ENCODE measurements around the gene SMPDL3B. TPM values are rescaled to one million over a fixed set of nuclear protein-coding genes. Genes with fewer than 3 reads are reported as not detected.

Gene SMPDL3B
- total and polyA plus RNA-seq, 2 of the 4 experiments (the other 2 are of a cell fraction), result not detected

DNA sequence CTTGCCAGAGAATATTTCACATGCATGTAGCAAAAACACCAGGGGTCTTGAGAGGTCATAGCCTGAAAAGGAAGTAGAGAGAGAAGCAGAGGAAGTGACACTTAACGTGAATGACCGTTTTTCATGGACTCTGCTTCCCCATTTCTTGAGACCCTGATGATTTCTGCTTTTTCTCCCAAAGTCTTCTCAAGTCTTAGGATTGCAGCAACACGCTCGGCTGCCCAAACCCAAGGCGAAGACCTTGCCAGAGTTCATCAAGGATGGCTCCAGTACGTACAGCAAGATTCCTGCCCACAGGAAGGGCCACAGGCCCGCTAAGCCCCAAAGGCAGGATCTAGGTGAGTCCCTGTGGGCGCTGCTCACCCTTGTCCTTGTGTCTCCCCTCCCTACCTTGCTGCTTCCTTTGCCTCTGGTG is 49.7 kb upstream of the SMPDL3B start:
- Histone ChIP-seq H3K9ac (ENCODE audit: low read depth, low read length) (no peak overlapping the region), H3K4me2 (ENCODE audit: low read depth, low read length) (no peak overlapping the region), H3K27me3 (ENCODE audit: control insufficient read depth, insufficient read depth, low read length) (no peaks in the 10 kb centered on the region), H3K9me3 (ENCODE audit: control insufficient read depth, insufficient read depth, low read length) (no peaks in the 10 kb centered on the region), H3K36me3 (ENCODE audit: control insufficient read depth, insufficient read depth, low read length) (peaks cover 6% of the 10 kb centered on the region; the same call in 1 of the 2 replicates), H3K56ac (ENCODE audit: extremely low read depth, insufficient read depth, low read length) (no peak overlapping the region), H4K5ac (ENCODE audit: low read depth, low read length) (no peak overlapping the region), H3K27ac (ENCODE audit: insufficient read depth, low read length) (no peak overlapping the region), H3K4ac (ENCODE audit: low read depth, low read length) (no peak overlapping the region), H4K20me1 (ENCODE audit: insufficient read depth, low read length) (no peaks in the 10 kb centered on the region), H3K14ac (replicated peaks; ENCODE audit: low read depth, low read length) (no peak overlapping the region), H2BK5ac (ENCODE audit: low read depth, low read length, poor library complexity, severe bottlenecking) (no peak overlapping the region), H2AK9ac (replicated peaks; ENCODE audit: low read depth, low read length, poor library complexity) (no peak overlapping the region), H3K4me1 (ENCODE audit: control insufficient read depth, insufficient read depth, low read length) (no peaks in the 10 kb centered on the region), H3K18ac (ENCODE audit: low read depth, low read length) (no peak overlapping the region), H2BK20ac (ENCODE audit: low read depth, low read length) (no peak overlapping the region), H4K91ac (ENCODE audit: insufficient read depth, low read depth, low read length) (no peak overlapping the region), H3K23ac (ENCODE audit: low read depth, low read length) (no peak overlapping the region), H4K8ac (ENCODE audit: low read depth in 2 of 2, low read length in 2 of 2) (no peak overlapping the region), H2AK5ac (ENCODE audit: low read depth, low read length) (no peak overlapping the region), H3K9me1 (ENCODE audit: insufficient read depth, low read length) (no peaks in the 10 kb centered on the region), H3K4me3 (ENCODE audit: insufficient read depth, low read depth, low read length) (no peak overlapping the region), H2AFZ (replicated peaks; ENCODE audit: low read length, poor library complexity) (no peak overlapping the region), H2BK120ac (ENCODE audit: low read depth, low read length) (no peak overlapping the region), H3K79me1 (ENCODE audit: low read depth in 1 of 2, low read length in 2 of 2) (no peaks in the 10 kb centered on the region), H2BK15ac (ENCODE audit: low read depth, low read length) (no peak overlapping the region)
- ATAC-seq (ENCODE audit: low read depth) (no peak), DNase-seq (no peak)
- in situ Hi-C loops (cut with MboI; ENCODE audit: low sequenced_read_pairs) (no loop called here), dilution Hi-C loops (cut with HindIII; ENCODE audit: low sequenced_read_pairs, unreplicated experiment) (no loop called here), intact Hi-C loops (cut with micrococcal nuclease) (no loop called here)
- TF ChIP-seq FOS (IDR thresholded peaks at IDR 0.05; ENCODE audit: low read depth, low read length) (no peak), RCOR1 (IDR thresholded peaks at IDR 0.05; ENCODE audit: insufficient replicate concordance, low read length) (no peak), MAFK (IDR thresholded peaks at IDR 0.05; ENCODE audit: low read depth, low read length) (no peak), POLR2A (IDR thresholded peaks at IDR 0.05; ENCODE audit: low read depth, low read length) (no peak), MAZ (IDR thresholded peaks at IDR 0.05; ENCODE audit: borderline replicate concordance, low read depth, low read length) (no peak)
- ChIA-PET POLR2A (ENCODE audit: unreplicated experiment) (no interaction called here), CTCF (no interaction called here)
- no TSS peak for BruUV-seq (replicated peaks)
- no CpG with 5 or more reads among the region's 8 CpGs for WGBS, 2 experiments (ENCODE audit: extremely low coverage in 2 of 2, insufficient read length in 1 of 2)

Measured in IMR-90 (cell line).